AG04450 (cell line): ENCODE measurements around the gene ZNHIT1. TPM values are rescaled to one million over a fixed set of nuclear protein-coding genes. Genes with fewer than 3 reads are reported as not detected.
"Not testable (repeated sequence)": the region's sequence is repeated elsewhere in the genome, so short reads cannot be mapped to it uniquely, and the experiment has no call there.

ENCODE experiments used
- CTCF ChIA-PET: fragments of 300-600, 350-600 bp; formaldehyde crosslinking; extraction: SDS; loops from one replicate; lab custom pipeline; 2022; ENCODE audit warnings: antibody characterized with exemption, inconsistent platforms; lab: Charles Lee
- POLR2A ChIA-PET: fragments of 350-600 bp; formaldehyde crosslinking; extraction: SDS; loops from one replicate; lab custom pipeline; 2021; ENCODE audit warnings: antibody characterized with exemption, inconsistent platforms; lab: Yijun Ruan, JAX
- DNase-seq: peaks from one replicate; pipeline ENCODE4 v3.0.0-alpha.2; 2011; ENCODE audit warnings: low read depth, low spot score
- H3K27ac ChIP-seq: one replicate; pipeline ENCODE4 v1.5.1; 2012; ENCODE audit warnings: low read depth, low read length, control low read depth
- H3K27me3 ChIP-seq: one replicate; pipeline ENCODE4 v1.6.0; 2012; ENCODE audit warnings: low read length; ENCODE audit not compliant: control insufficient read depth, insufficient read depth
- H3K4me3 ChIP-seq: 2 replicates; pipeline ENCODE4 v1.5.1; 2011; ENCODE audit warnings: mild to moderate bottlenecking, low read depth, low read length, control low read depth
- H3K9me3 ChIP-seq: 2 replicates; pipeline ENCODE4 v1.5.1; 2012; ENCODE audit warnings: low read length; ENCODE audit not compliant: control insufficient read depth, insufficient read depth
- CTCF ChIP-seq: IDR thresholded peaks from 2 replicates; pipeline ENCODE4 v1.5.1; 2011; ENCODE audit warnings: low read depth, low read length, control low read depth, inconsistent platforms
- polyA plus RNA-seq: library from polyadenylated mRNA; depleted of rRNA; stranded (reverse); fragments of >200 nt; gene quantifications from 2 replicates; pipeline ENCODE4 v1.2.3, GENCODE V29; 2011

Gene ZNHIT1
- polyA plus RNA-seq, 1 experiment = 36.0 TPM

- H3K4me3 ChIP-seq = peak overlapping the region; percentile 95
- no peaks in the 10 kb centered on the region for H3K27me3 ChIP-seq
- TF ChIP-seq CTCF = no peak
- ChIA-PET CTCF (interaction anchor here (0.6 to 1.3 kb wide), 7 partner anchors 8 to 357 kb away, joined by 3 to 6 read pairs (median 3); no protein-coding TSS in a partner anchor), POLR2A (interaction anchor here (0.6 to 1.2 kb wide), 3 partner anchors 34 to 70 kb away, joined by 3 read pairs; partner anchors contain the start of genes IFT22 and ZNHIT1)
- H3K9me3 ChIP-seq = no peaks in the 10 kb centered on the region; the same call in 1 of the 2 replicates
- DNase-seq = peak; percentile 94
- H3K27ac ChIP-seq = peak overlapping the region; percentile 65
These were observed 34.1 kb downstream of the ZNHIT1 start for GRCh38 chr7:101251871-101252659.

GRCh38 chr7:101253199-101253598 is 35.2 kb downstream of the ZNHIT1 start:
- POLR2A ChIA-PET, H3K9me3 ChIP-seq, H3K4me3 ChIP-seq, H3K27ac ChIP-seq, H3K27me3 ChIP-seq, DNase-seq: not testable (repeated sequence)
- CTCF ChIA-PET = interaction anchor here (0.5 to 1.3 kb wide), 5 partner anchors 9 to 109 kb away, joined by 3 to 6 read pairs (median 5); no protein-coding TSS in a partner anchor

GRCh38 chr7:101255796-101256195 is 37.8 kb downstream of the ZNHIT1 start:
- Histone ChIP-seq H3K27me3 (peaks cover 13% of the 10 kb centered on the region), H3K9me3 (no peaks in the 10 kb centered on the region; the same call in 1 of the 2 replicates), H3K4me3 (no peak overlapping the region), H3K27ac (no peak overlapping the region)
- no peak for DNase-seq
- no peak for TF ChIP-seq CTCF
- ChIA-PET POLR2A (no interaction called here), CTCF (interaction anchor here (1.7 to 2.2 kb wide), 2 partner anchors 11 to 27 kb away, joined by 4 to 11 read pairs; partner anchors contain the start of gene FIS1)

- no peak for TF ChIP-seq CTCF
- H3K4me3 ChIP-seq = no peak overlapping the region
- no peak overlapping the region for H3K27ac ChIP-seq
- DNase-seq = no peak
- ChIA-PET CTCF (interaction anchor here (0.6 to 1.2 kb wide), 4 partner anchors 24 to 200 kb away, joined by 3 to 5 read pairs (median 3); no protein-coding TSS in a partner anchor), POLR2A (no interaction called here)
- no peaks in the 10 kb centered on the region for H3K9me3 ChIP-seq
- peaks cover 15% of the 10 kb centered on the region for H3K27me3 ChIP-seq
These were observed 40.3 kb downstream of the ZNHIT1 start for GRCh38 chr7:101258243-101258731.

DNA sequence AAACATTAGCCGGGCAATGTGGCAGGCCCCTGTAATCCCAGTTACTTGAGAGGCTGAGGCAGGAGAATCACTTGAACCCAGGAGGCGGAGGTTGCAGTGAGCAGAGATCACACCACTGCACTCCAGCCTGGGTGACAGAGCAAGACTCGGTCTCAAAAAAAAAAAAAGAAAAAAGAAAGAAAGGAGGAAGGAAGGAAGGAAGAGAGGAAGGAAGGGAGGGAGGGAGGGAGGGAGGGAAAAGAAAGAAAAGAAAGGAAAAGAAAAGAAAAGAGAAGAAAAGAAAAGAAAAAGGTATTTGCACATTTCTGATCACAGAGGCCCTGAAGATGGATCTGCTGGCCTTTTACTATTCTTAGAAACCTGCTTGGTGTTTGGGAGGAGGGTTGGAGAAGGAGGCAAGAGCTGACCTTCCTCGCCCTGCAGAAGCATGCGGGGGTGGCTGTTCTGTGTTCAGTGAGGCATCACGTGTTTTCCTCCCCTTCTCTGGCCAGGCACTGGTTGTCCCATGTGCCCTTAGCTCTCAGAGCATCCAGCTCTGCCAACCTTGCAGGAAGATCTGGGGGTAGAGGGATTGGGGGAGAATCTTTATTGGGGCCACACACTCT is 46.2 kb downstream of the ZNHIT1 start:
- POLR2A ChIA-PET, DNase-seq, H3K27me3 ChIP-seq, H3K9me3 ChIP-seq, H3K27ac ChIP-seq, H3K4me3 ChIP-seq: not testable (repeated sequence)
- CTCF ChIA-PET = interaction anchor here (0.5 kb wide), 1 partner anchor 186 kb away, joined by 4 read pairs; no protein-coding TSS in a partner anchor
